ENCODE data around the gene FAM180A.

- TF ChIP-seq RAD21 (IDR thresholded peaks at IDR 0.05; ENCODE audit: insufficient read depth, low read depth, low read length) (no peak), ZSCAN29 (IDR thresholded peaks at IDR 0.05) (no peak), ATF3 (IDR thresholded peaks at IDR 0.05; ENCODE audit: borderline replicate concordance, extremely low read depth, low read depth, low read length) (no peak), NRF1 (conservative IDR thresholded peaks at IDR 0.05; ENCODE audit: low read depth, low read length) (no peak), POLR2A (IDR thresholded peaks at IDR 0.05; ENCODE audit: low read depth, low read length) (no peak), HCFC1 (IDR thresholded peaks at IDR 0.05; ENCODE audit: low read length) (no peak), PKNOX1 (IDR thresholded peaks at IDR 0.05) (no peak), RCOR1 (conservative IDR thresholded peaks at IDR 0.05; ENCODE audit: low read depth, low read length) (no peak), CTCF (IDR thresholded peaks at IDR 0.05 in 2 of 3, conservative IDR thresholded peaks at IDR 0.05 in 1 of 3; ENCODE audit: control insufficient read depth in 2 of 3, extremely low read depth in 1 of 3, insufficient read depth in 1 of 3, low read depth in 3 of 3, low read length in 3 of 3) (no peak), BCL11A (IDR thresholded peaks at IDR 0.05; ENCODE audit: low read depth, low read length) (no peak), NKRF (conservative IDR thresholded peaks at IDR 0.05) (no peak)
These were observed 5.2 kb upstream of the FAM180A start for GRCh38 chr7:135753616-135754413.

Data from GM12878 (cell line).